Mucosa of rectum (tissue), 2 donors: ENCODE results near the gene C1orf116.

ENCODE experiments used
- H3K27ac ChIP-seq, 2 donors: one replicate each; pipeline ENCODE4 v1.7.0; 2013; ENCODE audit warnings: inconsistent platforms in 2 of 2, low read depth in 2 of 2, low read length in 2 of 2
- H3K27me3 ChIP-seq, 2 donors: one replicate each; pipeline ENCODE4 v1.7.0; 2013; ENCODE audit warnings: low read length in 2 of 2; ENCODE audit not compliant: control insufficient read depth in 2 of 2, insufficient read depth in 2 of 2
- H3K36me3 ChIP-seq, 2 donors: one replicate each; pipeline ENCODE4 v1.7.0; 2013; ENCODE audit warnings: low read length in 2 of 2; ENCODE audit not compliant: control insufficient read depth in 2 of 2, insufficient read depth in 2 of 2
- H3K4me1 ChIP-seq, 2 donors: one replicate each; pipeline ENCODE4 v1.7.0; 2013; ENCODE audit warnings: low read length in 2 of 2, mild to moderate bottlenecking in 1 of 2; ENCODE audit not compliant: control insufficient read depth in 2 of 2, insufficient read depth in 2 of 2
- H3K4me3 ChIP-seq, 2 donors: one replicate each; pipeline ENCODE4 v1.7.0; 2013; ENCODE audit warnings: low read length in 2 of 2
- H3K9ac ChIP-seq, 2 donors: one replicate each; pipeline ENCODE4 v1.7.0; 2013; ENCODE audit warnings: low read length in 2 of 2, low read depth in 1 of 2, mild to moderate bottlenecking in 1 of 2
- H3K9me3 ChIP-seq, 2 donors: one replicate each; pipeline ENCODE4 v1.7.0; 2013; ENCODE audit warnings: low read length in 2 of 2; ENCODE audit not compliant: control insufficient read depth in 2 of 2
- donor health status: healthy.
- donor health status: Normal muscosa, but diverticular disease.

Gene C1orf116

DNA sequence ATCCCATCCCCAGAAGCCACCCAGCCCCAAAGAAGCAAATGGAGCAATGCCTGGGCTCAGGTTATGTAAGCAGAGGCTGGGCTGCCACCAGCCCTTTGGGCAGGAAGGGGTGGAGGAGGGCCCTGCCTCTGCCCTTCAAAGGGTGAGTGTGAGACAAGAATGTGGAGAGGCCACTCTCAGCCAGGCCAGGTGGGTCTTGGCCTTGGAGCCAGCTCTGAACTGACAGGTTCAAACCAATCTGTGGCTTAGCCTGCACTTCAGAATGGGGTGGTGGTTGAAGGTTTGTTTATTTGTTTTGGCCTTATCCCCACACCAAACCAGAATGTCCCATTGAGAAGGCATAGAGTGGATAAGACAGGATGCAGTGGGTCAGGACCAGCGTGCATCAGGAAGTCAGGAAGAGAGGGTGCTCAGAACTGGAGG, 29.8 kb downstream of the C1orf116 start:
- Histone ChIP-seq H3K9me3 (no peaks in the 10 kb centered on the region), H3K4me3 (no peak overlapping the region), H3K27ac (no peak overlapping the region), H3K4me1 (peaks cover 2 to 11% of the 10 kb centered on the region in 2 donors), H3K36me3 (no peaks in the 10 kb centered on the region), H3K9ac (no peak overlapping the region), H3K27me3 (no peaks in the 10 kb centered on the region)

DNA sequence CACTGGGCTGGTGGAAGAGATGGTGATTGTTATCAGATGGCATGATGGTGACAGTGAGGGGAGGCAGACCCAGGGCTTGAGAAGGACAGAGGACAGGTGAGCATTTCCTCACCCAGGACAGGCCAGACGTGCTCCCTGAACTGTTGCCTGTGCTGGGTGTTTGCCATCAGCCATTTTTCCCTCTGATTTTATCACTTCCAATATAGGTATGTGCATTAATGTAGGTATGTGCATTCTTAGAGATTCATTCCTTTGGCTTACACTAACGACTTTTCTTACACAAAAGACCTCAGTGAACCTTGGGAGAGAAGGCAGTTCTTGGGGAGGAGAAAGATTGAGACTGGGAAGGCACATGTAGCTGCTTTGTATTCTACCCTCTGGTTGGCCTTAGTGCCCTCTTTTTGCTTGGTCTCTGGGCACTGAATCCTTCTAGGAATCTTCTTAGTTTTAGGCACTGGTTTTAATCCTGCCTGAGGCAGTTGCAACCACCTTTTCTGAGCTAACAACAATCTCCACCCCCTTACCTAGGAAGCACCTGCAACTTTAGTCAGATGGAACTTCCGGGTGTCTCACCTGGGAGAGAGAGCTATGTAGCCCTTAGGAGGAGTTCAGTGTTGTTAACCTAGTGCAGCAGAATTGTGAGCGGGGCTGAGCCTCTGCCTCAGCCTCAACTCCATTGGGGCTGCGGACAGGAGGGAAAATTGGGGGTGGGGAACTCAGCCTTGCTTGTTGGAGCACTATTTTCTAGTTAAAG, 30.9 kb downstream of the C1orf116 start:
- no peak overlapping the region for H3K9ac ChIP-seq
- H3K4me1 ChIP-seq: peaks cover 2 to 11% of the 10 kb centered on the region in 2 donors
- H3K27ac ChIP-seq: peak overlapping the region; percentile 25 to 56
- H3K9me3 ChIP-seq: no peaks in the 10 kb centered on the region
- H3K4me3 ChIP-seq: no peak overlapping the region
- H3K36me3 ChIP-seq: no peaks in the 10 kb centered on the region
- H3K27me3 ChIP-seq: no peaks in the 10 kb centered on the region

DNA sequence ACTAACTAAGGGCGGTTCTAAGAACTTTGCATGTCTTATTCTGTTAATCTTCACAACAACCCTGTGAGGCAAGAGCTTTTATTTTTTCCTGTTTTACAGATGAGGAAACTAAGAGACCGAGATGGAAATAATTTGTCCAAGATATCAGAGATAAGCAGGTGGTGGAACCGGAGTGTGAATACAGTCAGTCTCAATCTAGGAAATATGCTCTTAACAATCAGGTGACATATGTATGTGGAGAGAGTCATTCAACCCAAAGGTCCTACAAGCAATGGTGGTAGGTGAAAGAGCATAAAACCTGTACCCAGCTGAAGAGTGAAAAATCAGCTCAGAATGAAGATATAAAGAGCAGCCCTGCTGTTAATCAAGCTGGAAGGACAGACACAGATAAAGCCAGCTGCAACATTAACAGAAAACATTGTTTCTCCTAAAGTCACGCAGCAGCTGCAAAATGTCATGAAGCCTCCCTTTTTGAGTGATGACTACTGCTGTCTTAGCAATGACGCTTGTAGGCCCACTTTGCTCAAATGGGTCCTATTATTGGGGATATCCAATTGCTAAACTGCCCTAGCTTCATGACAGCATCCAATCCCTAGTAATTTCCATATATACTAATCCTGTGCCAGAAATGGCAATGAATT, 31.8 kb downstream of the C1orf116 start:
- no peaks in the 10 kb centered on the region for H3K9me3 ChIP-seq
- H3K4me1 ChIP-seq: peaks cover 2 to 11% of the 10 kb centered on the region in 2 donors
- H3K9ac ChIP-seq: no peak overlapping the region
- no peak overlapping the region for H3K27ac ChIP-seq
- H3K4me3 ChIP-seq: no peak overlapping the region
- H3K27me3 ChIP-seq: no peaks in the 10 kb centered on the region
- no peaks in the 10 kb centered on the region for H3K36me3 ChIP-seq

DNA sequence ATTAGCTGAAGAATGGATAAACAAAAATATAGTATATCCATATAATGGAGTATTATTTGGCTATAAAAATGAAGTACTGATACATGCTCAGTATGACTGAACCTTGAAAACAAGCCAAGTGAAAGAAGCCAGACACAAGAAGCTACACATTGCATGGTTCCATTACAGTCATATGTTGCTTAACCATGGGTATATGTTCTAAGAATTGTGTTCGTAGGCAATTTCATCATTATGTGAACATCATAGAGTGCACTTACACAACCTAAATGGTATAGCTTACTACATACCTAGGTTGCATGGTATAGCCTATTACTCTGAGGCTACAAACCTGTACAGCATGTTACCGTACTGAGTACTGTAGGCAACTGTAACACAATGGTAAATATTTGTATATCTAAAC, 33.7 kb downstream of the C1orf116 start:
- no peaks in the 10 kb centered on the region for H3K27me3 ChIP-seq
- no peaks in the 10 kb centered on the region for H3K36me3 ChIP-seq
- no peak overlapping the region for H3K9ac ChIP-seq
- no peak overlapping the region for H3K27ac ChIP-seq
- H3K9me3 ChIP-seq: no peaks in the 10 kb centered on the region
- H3K4me3 ChIP-seq: no peak overlapping the region
- H3K4me1 ChIP-seq: peaks cover 0 to 7% of the 10 kb centered on the region in 2 donors

- Histone ChIP-seq H3K27ac (no peak overlapping the region), H3K36me3 (no peaks in the 10 kb centered on the region), H3K9ac (no peak overlapping the region), H3K9me3 (no peaks in the 10 kb centered on the region), H3K4me3 (no peak overlapping the region), H3K27me3 (no peaks in the 10 kb centered on the region), H3K4me1 (no peaks in the 10 kb centered on the region)
Measured at GRCh38 chr1:206992790-206993189, 39.8 kb downstream of the C1orf116 start.

GRCh38 chr1:206987873-206988272, 44.7 kb downstream of the C1orf116 start:
- H3K4me1 ChIP-seq: no peaks in the 10 kb centered on the region
- no peaks in the 10 kb centered on the region for H3K27me3 ChIP-seq
- H3K27ac ChIP-seq: no peak overlapping the region
- no peaks in the 10 kb centered on the region for H3K9me3 ChIP-seq
- no peak overlapping the region for H3K4me3 ChIP-seq
- no peak overlapping the region for H3K9ac ChIP-seq
- no peaks in the 10 kb centered on the region for H3K36me3 ChIP-seq

DNA sequence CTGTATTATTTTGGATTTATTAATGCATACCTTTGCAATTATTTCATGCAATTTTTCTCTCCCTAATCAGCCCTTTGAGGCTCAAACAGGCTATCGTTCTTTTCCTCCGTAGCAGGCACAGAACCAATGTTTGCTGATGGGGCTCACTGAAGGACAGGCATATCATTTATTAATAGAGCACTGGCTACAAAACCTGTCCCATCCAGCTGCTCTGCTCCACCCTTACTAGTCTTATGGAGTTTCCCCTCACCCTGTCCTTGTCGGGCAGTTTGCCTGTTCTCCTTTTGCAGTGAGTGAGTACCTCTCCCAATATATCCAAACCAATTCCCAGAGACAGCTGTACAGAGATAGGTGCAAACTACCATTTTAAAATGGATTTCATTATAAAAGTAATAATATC, 45.7 kb downstream of the C1orf116 start:
- no peaks in the 10 kb centered on the region for H3K9me3 ChIP-seq
- no peaks in the 10 kb centered on the region for H3K4me1 ChIP-seq
- H3K4me3 ChIP-seq: no peak overlapping the region
- H3K9ac ChIP-seq: no peak overlapping the region
- no peaks in the 10 kb centered on the region for H3K36me3 ChIP-seq
- no peak overlapping the region for H3K27ac ChIP-seq
- no peaks in the 10 kb centered on the region for H3K27me3 ChIP-seq

GRCh38 chr1:206986402-206986801, 46.2 kb downstream of the C1orf116 start:
- H3K9ac ChIP-seq: no peak overlapping the region
- H3K4me3 ChIP-seq: no peak overlapping the region

DNA sequence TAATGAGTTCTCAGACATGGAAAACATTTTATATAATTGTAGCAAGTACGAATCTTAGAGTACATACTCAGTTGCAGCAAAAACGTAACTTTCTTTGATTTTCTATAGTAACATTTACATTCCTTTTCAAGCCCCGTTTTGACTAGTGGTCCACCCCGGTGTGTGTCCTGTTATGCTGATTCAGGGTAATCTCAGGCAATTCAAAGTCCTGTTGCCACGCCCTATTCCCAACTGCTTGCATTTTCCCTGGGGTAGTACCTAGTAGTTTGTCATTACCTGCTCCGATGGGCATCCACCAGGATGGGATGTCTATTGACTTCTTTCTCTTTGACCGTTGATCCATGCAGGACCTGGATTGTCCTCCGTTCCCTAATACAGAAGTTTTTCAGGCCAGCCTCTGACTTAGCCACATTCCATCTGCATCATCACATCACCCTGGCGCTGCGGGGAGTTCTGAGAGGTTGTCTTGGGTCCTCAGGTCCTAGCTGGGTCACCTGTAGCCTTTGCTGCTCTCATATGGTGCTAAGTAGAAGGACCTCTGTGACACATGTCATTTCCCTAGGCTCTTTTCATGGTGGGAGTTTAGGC, 47.3 kb downstream of the C1orf116 start:
- Histone ChIP-seq H3K4me1 (peaks cover 3 to 9% of the 10 kb centered on the region in 2 donors), H3K27me3 (no peaks in the 10 kb centered on the region), H3K36me3 (no peaks in the 10 kb centered on the region)

More at GRCh38 chr1:206986402-206986801, 46.2 kb downstream of the C1orf116 start:
- no peaks in the 10 kb centered on the region for H3K36me3 ChIP-seq
- no peaks in the 10 kb centered on the region for H3K4me1 ChIP-seq
- no peaks in the 10 kb centered on the region for H3K9me3 ChIP-seq
- no peak overlapping the region for H3K27ac ChIP-seq
- no peaks in the 10 kb centered on the region for H3K27me3 ChIP-seq

GRCh38 chr1:206982216-206982615, 50.3 kb downstream of the C1orf116 start:
- H3K4me3 ChIP-seq: no peak overlapping the region
- H3K27ac ChIP-seq: no peak overlapping the region
- H3K9me3 ChIP-seq: no peaks in the 10 kb centered on the region
- H3K4me1 ChIP-seq: peaks cover 16 to 25% of the 10 kb centered on the region in 2 donors
- H3K36me3 ChIP-seq: no peaks in the 10 kb centered on the region
- no peaks in the 10 kb centered on the region for H3K27me3 ChIP-seq
- no peak overlapping the region for H3K9ac ChIP-seq

More for the DNA sequence above, 47.3 kb downstream of the C1orf116 start:
- H3K9ac ChIP-seq: no peak overlapping the region
- H3K4me3 ChIP-seq: no peak overlapping the region
- H3K9me3 ChIP-seq: no peaks in the 10 kb centered on the region
- no peak overlapping the region for H3K27ac ChIP-seq
